ENCODE measurements around the gene UTP14C.

DNA sequence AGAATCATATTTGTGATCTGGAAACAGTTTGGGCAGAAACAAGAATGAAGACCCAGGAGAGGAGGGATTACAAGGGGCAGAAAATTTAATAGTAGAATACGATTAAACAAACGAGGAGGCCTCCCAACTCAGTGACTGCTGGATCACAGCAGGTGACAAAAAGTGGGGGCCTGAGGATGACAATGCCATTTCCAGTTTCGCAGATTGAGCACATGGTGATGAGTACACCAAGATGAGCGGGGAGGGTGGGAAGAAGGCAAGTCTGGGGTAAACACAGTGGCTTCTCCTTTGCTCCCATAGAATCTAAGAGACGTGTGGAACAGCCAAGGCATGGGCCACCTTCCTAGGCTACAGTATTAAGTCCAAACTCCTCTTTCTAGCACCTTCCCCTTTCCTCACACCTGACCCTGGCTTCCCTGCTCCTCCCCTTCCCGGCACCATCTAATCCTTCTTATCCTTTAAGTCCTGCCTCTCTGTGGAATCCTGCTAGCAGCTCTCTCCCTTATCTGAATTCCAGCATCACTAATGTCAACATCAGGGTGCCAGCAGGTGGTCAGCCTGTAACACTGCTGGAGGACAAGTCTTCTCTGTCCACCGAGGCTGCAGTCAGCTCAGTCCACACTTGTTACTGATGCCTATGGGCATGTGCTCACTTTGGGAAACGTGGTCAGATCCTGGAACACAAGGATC, 26.7 kb upstream of the UTP14C start:
- TF ChIP-seq EZH2 (IDR thresholded peaks at IDR 0.05; ENCODE audit: insufficient read depth, poor library complexity, severe bottlenecking) (no peak), EZH2phosphoT487 (IDR thresholded peaks at IDR 0.05; ENCODE audit: insufficient read depth, low read depth) (no peak)
